ENCODE measurements around the gene EDN2.

EDN2 gene

DNA sequence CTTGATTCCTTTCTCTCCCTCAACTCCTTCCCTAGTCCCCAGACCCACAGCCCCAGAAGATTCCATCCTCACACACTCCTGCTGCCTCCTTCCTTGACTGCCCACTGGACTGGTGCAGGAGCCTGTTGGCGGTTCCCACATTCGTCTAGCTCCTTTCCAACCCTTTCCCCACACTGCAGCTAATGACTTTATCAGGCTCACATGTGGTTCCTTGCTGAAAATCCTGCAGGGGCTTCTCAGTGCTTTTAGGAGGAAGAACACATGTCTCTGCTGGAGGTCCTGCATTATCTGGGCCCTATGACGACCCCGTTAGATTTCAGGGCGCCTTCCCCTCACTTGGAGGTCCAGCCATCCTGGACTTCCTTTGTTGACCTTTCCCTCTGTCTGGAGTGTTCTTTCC is 50.2 kb downstream of the EDN2 start:
- TF ChIP-seq, protein P1, sequence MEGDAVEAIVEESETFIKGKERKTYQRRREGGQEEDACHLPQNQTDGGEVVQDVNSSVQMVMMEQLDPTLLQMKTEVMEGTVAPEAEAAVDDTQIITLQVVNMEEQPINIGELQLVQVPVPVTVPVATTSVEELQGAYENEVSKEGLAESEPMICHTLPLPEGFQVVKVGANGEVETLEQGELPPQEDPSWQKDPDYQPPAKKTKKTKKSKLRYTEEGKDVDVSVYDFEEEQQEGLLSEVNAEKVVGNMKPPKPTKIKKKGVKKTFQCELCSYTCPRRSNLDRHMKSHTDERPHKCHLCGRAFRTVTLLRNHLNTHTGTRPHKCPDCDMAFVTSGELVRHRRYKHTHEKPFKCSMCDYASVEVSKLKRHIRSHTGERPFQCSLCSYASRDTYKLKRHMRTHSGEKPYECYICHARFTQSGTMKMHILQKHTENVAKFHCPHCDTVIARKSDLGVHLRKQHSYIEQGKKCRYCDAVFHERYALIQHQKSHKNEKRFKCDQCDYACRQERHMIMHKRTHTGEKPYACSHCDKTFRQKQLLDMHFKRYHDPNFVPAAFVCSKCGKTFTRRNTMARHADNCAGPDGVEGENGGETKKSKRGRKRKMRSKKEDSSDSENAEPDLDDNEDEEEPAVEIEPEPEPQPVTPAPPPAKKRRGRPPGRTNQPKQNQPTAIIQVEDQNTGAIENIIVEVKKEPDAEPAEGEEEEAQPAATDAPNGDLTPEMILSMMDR (IDR thresholded peaks at IDR 0.05; ENCODE audit: low read depth, low read length): no peak
- H3K27ac ChIP-seq: no peak overlapping the region
- no peak for DNase-seq
- no peaks in the 10 kb centered on the region for H3K27me3 ChIP-seq (ENCODE audit: insufficient read depth, low read depth, severe bottlenecking)
- H3K4me3 ChIP-seq (ENCODE audit: low read depth, low read length): no peak overlapping the region
- no peaks in the 10 kb centered on the region for H3K9me3 ChIP-seq (ENCODE audit: severe bottlenecking)
- H3K36me3 ChIP-seq: no peaks in the 10 kb centered on the region

DNA sequence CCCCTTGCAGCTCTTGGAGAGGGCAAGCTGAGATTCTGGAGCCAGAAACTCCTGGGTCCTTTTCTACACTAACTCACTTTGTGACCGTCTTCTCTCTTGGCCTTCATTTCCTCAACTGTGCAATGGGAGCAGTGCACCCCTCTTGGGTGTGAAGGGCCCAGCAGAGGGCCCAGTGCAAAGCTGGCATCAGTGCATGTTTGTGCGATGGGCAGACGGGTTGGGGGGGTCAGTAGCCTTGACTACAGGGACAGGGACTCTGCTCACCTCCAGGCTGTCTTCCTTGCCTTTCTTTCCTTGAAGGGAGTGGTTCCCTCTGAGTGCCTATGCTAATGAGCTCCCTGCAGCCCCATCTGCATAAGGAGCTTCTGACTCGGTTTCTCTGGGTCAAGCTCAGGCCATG is 51.0 kb downstream of the EDN2 start:
- Histone ChIP-seq H3K27ac (no peak overlapping the region), H3K27me3 (ENCODE audit: insufficient read depth, low read depth, severe bottlenecking) (no peaks in the 10 kb centered on the region), H3K9me3 (ENCODE audit: severe bottlenecking) (no peaks in the 10 kb centered on the region), H3K4me3 (ENCODE audit: low read depth, low read length) (no peak overlapping the region), H3K36me3 (no peaks in the 10 kb centered on the region)
- TF ChIP-seq, protein P1 (IDR thresholded peaks at IDR 0.05; ENCODE audit: low read depth, low read length): no peak
- DNase-seq: no peak

DNA sequence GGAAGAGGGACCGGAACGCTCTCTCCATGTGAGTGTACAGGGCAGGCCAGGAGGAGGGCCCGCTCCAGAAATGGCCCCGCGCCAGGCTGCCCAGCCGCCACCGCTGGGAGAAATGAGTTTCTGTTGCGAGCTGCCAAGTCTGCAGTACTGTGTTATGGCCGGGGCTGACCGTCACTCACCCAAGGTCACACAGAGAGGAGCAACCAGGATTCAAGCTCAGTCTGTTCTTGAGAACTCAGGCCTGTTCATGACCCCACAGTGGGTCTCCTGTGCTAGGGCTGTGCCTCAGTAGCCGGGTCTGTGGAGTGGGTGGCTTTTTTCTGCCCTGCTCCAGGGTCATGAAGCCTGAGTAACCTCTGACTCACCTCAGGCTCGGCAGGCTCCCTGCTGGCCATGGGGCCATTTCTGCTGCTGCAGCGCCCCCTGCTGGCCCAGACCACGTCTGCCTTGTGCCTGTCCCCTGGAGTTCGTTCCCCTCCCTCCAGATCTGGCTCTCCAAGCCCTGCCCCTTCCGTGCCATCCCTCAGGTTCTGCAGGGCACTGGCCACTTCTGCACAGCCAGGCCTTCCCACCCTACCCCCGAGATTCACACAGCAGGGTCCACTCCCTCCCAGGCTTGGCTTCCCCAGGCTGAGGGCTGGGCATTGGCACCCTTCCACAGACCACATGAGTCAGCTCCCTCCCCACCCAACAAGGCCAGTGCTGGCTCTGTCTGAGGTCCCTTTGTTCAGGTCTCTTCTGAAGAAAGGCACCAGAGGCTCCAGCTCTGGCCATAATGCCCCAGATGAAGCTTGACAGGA is 51.8 kb downstream of the EDN2 start:
- DNase-seq: peak; percentile 89
- no peak overlapping the region for H3K4me3 ChIP-seq (ENCODE audit: low read depth, low read length)
- TF ChIP-seq, protein P1 (IDR thresholded peaks at IDR 0.05; ENCODE audit: low read depth, low read length): peak; percentile 96

DNA sequence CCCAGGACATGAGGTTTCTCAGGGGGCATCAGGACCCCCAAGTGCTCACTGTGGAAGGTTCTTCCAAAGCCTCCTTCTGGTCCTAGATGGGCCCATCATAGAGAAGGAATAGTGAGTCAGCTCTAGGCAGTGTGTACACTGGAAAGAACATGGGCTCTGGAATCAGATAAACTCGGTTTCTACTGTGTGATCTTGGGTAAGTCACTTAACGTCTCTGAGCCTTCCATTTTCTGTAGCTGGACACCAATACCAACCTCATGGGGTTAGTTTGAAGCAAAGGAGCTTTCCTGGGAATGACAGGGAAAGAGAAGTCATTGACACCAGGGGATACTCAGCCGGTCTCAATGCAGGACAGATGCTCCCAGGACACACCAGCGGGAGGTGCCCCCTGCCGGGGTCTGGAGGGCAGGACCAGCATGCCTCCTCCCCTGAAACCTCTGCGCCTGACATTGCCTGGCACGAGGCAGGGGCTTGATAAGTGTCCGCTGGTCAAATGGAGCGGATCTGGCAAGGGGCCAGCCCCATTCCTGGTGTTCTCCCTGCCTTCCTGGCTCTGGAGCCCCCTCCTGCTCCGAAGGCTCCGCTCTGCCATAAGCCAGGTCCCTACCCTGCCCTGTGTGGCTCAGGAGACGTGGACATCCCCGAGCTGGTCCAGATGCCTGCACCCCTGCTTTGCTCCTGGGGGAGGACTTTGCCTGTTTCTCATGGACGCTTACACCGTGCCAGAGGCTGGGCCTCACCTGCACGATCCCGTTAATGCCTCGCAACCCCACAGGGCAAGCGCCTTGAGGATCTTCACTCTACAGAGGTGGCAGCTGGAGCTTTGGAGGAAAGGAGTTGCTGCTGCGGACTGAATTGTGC is 52.8 kb downstream of the EDN2 start:
- H3K4me3 ChIP-seq (ENCODE audit: low read depth, low read length): no peak overlapping the region
- H3K27ac ChIP-seq: no peak overlapping the region; the same call in 1 of the 2 replicates
- H3K9me3 ChIP-seq (ENCODE audit: severe bottlenecking): no peaks in the 10 kb centered on the region
- no peaks in the 10 kb centered on the region for H3K36me3 ChIP-seq
- H3K27me3 ChIP-seq (ENCODE audit: insufficient read depth, low read depth, severe bottlenecking): no peaks in the 10 kb centered on the region
- TF ChIP-seq, protein P1 (IDR thresholded peaks at IDR 0.05; ENCODE audit: low read depth, low read length): 0 out of 2 replicates have a peak, but pooled peaks have one; percentile 27
- no peak for DNase-seq

More for the DNA sequence above, 51.8 kb downstream of the EDN2 start:
- Histone ChIP-seq H3K36me3 (no peaks in the 10 kb centered on the region), H3K27me3 (ENCODE audit: insufficient read depth, low read depth, severe bottlenecking) (no peaks in the 10 kb centered on the region), H3K9me3 (ENCODE audit: severe bottlenecking) (no peaks in the 10 kb centered on the region), H3K27ac (no peak overlapping the region; the same call in 1 of the 2 replicates)

DNA sequence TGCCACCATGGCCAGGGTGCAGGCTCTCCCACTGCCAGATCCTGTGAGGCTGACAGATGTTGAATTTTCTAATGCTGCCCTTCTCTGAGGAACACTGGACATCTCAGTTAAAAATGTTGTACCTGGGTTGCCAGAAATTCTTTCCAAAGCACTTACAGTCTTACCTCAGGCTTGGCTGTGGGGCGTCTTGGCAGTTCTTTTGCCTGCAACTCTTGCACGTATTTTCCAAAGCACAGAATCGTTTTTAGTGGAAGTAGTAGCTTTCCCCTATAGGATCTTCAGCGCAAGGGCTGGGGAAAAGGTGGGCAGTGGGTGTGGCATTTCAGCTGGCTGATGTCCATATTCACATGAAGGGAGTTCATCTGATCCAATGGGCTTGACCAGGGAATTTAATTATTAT is 53.9 kb downstream of the EDN2 start:
- DNase-seq: no peak

More for the DNA sequence above, 53.9 kb downstream of the EDN2 start:
- no peaks in the 10 kb centered on the region for H3K27me3 ChIP-seq (ENCODE audit: insufficient read depth, low read depth, severe bottlenecking)
- H3K27ac ChIP-seq: no peak overlapping the region
- no peaks in the 10 kb centered on the region for H3K36me3 ChIP-seq
- no peaks in the 10 kb centered on the region for H3K9me3 ChIP-seq (ENCODE audit: severe bottlenecking)
- TF ChIP-seq, protein P1 (IDR thresholded peaks at IDR 0.05; ENCODE audit: low read depth, low read length): no peak
- H3K4me3 ChIP-seq (ENCODE audit: low read depth, low read length): no peak overlapping the region

All from WERI-Rb-1 (cell line).